Measurements from ENCODE around the gene WDR43. TPM values are rescaled to one million over a fixed set of nuclear protein-coding genes. Genes with fewer than 3 reads are reported as not detected.

Gene WDR43
- polyA plus RNA-seq, 1 donor (not counting 4 experiments of a cell fraction or from before 2014, with no cell fraction given): 125 TPM

GRCh38 chr2:28994679-28995078 lies 100.2 kb downstream of the WDR43 start:
- H2AFZ ChIP-seq (ENCODE audit: control insufficient read depth, low read length): no peak overlapping the region
- H3K27ac ChIP-seq (ENCODE audit: control insufficient read depth, insufficient read depth, low read length): no peak overlapping the region
- no peak overlapping the region for H3K4me2 ChIP-seq (ENCODE audit: control insufficient read depth, extremely low read depth, insufficient read depth, low read depth, low read length)
- peaks cover 16% of the 10 kb centered on the region for H3K4me1 ChIP-seq (ENCODE audit: control insufficient read depth, extremely low read depth, insufficient read depth, low read length)
- H3K4me3 ChIP-seq (ENCODE audit: control insufficient read depth in 2 of 3, extremely low read depth in 1 of 3, insufficient read depth in 2 of 3, low read depth in 1 of 3, low read length in 3 of 3): no peak overlapping the region
- dilution Hi-C loops (cut with MboI; ENCODE audit: extremely low pct_ligation_motif_present, low sequenced_read_pairs): no loop called here
- FAIRE-seq (no peak), DNase-seq (ENCODE audit: low read depth, low spot score) (no peak)
- H3K27me3 ChIP-seq (ENCODE audit: control insufficient read depth, extremely low read depth, insufficient read depth, low read length): no peaks in the 10 kb centered on the region
- H3K9ac ChIP-seq (ENCODE audit: control insufficient read depth, extremely low read depth, insufficient read depth, low read length): no peak overlapping the region
- no peaks in the 10 kb centered on the region for H4K20me1 ChIP-seq (ENCODE audit: control insufficient read depth, extremely low read depth, insufficient read depth, low read length)
- no peaks in the 10 kb centered on the region for H3K9me3 ChIP-seq (ENCODE audit: control insufficient read depth, low read depth, low read length)
- TF ChIP-seq, protein P1, sequence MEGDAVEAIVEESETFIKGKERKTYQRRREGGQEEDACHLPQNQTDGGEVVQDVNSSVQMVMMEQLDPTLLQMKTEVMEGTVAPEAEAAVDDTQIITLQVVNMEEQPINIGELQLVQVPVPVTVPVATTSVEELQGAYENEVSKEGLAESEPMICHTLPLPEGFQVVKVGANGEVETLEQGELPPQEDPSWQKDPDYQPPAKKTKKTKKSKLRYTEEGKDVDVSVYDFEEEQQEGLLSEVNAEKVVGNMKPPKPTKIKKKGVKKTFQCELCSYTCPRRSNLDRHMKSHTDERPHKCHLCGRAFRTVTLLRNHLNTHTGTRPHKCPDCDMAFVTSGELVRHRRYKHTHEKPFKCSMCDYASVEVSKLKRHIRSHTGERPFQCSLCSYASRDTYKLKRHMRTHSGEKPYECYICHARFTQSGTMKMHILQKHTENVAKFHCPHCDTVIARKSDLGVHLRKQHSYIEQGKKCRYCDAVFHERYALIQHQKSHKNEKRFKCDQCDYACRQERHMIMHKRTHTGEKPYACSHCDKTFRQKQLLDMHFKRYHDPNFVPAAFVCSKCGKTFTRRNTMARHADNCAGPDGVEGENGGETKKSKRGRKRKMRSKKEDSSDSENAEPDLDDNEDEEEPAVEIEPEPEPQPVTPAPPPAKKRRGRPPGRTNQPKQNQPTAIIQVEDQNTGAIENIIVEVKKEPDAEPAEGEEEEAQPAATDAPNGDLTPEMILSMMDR (optimal IDR thresholded peaks at IDR 0.05 in 1 of 3, IDR thresholded peaks at IDR 0.05 in 1 of 3, conservative IDR thresholded peaks at IDR 0.05 in 1 of 3; ENCODE audit: extremely low read depth in 1 of 3, insufficient read depth in 2 of 3, low read length in 3 of 3): no peak
- no peak for TF ChIP-seq EZH2 (IDR thresholded peaks at IDR 0.05; ENCODE audit: low read length)
- no peaks in the 10 kb centered on the region for H3K79me2 ChIP-seq (ENCODE audit: control insufficient read depth, insufficient read depth, low read length)
- H3K9me1 ChIP-seq (ENCODE audit: control insufficient read depth, extremely low read depth, insufficient read depth, low read length): peaks cover 2% of the 10 kb centered on the region
- H3K36me3 ChIP-seq (ENCODE audit: control insufficient read depth in 2 of 2, extremely low read depth in 1 of 2, insufficient read depth in 2 of 2, low read length in 2 of 2): no peaks in the 10 kb centered on the region

DNA sequence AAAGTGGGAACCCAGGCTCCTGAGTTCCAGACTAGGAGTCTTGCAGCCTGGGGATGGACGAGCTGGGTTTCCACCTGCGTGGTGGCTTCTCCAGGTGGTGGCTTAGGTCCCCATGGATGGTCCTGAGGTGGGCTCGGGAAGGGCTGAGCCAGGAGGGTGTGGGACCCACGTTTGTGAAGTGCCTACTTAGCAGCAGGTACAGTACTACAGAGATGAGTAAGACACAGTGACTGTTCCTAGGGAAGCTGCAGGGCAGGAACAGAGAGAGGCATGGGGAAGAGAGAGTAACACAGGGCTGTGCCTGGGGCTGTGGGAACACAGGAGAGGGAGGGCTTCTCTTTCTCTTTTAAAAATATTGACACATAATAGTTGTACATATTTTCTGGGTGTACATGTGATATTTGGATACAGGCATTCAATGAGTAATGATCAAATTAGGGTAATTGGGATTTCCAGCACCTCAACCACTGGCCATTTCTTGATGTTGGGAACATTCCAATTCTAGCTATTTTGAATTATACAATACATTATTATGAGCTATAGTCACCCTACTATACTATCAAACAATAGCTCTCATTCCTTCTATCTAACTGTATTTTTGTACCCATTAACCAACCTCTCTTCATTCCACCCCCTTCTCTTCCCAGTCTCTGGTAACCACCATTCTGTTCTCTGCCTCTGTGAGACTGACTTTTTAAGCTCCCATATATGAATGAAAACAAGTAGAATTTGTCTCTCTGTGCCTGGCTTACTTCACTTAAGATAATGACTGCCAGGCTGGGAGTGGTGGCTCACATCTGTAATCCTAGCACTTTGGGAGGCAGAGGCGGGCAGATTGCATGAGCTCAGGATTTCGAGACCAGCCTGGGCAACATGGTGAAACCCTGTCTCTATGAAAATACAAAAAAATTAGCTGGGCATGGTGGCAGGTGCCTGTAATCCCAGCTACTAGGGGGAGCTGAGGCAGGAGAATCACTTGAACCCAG lies 101.6 kb downstream of the WDR43 start:
- no peaks in the 10 kb centered on the region for H3K79me2 ChIP-seq (ENCODE audit: control insufficient read depth, insufficient read depth, low read length)
- H3K4me3 ChIP-seq (ENCODE audit: control insufficient read depth in 2 of 3, extremely low read depth in 1 of 3, insufficient read depth in 2 of 3, low read depth in 1 of 3, low read length in 3 of 3): no peak overlapping the region
- no peaks in the 10 kb centered on the region for H3K27me3 ChIP-seq (ENCODE audit: control insufficient read depth, extremely low read depth, insufficient read depth, low read length)
- no peaks in the 10 kb centered on the region for H3K9me3 ChIP-seq (ENCODE audit: control insufficient read depth, low read depth, low read length)
- dilution Hi-C loops (cut with MboI; ENCODE audit: extremely low pct_ligation_motif_present, low sequenced_read_pairs): no loop called here
- H3K9ac ChIP-seq (ENCODE audit: control insufficient read depth, extremely low read depth, insufficient read depth, low read length): no peak overlapping the region
- no peak overlapping the region for H2AFZ ChIP-seq (ENCODE audit: control insufficient read depth, low read length)
- FAIRE-seq (no peak), DNase-seq (ENCODE audit: low read depth, low spot score) (no peak)
- H3K4me2 ChIP-seq (ENCODE audit: control insufficient read depth, extremely low read depth, insufficient read depth, low read depth, low read length): no peak overlapping the region
- H3K36me3 ChIP-seq (ENCODE audit: control insufficient read depth in 2 of 2, extremely low read depth in 1 of 2, insufficient read depth in 2 of 2, low read length in 2 of 2): no peaks in the 10 kb centered on the region
- H3K9me1 ChIP-seq (ENCODE audit: control insufficient read depth, extremely low read depth, insufficient read depth, low read length): peaks cover 2% of the 10 kb centered on the region
- no peaks in the 10 kb centered on the region for H4K20me1 ChIP-seq (ENCODE audit: control insufficient read depth, extremely low read depth, insufficient read depth, low read length)
- TF ChIP-seq EZH2 (IDR thresholded peaks at IDR 0.05; ENCODE audit: low read length): no peak
- TF ChIP-seq, protein P1 (optimal IDR thresholded peaks at IDR 0.05 in 1 of 3, IDR thresholded peaks at IDR 0.05 in 1 of 3, conservative IDR thresholded peaks at IDR 0.05 in 1 of 3; ENCODE audit: extremely low read depth in 1 of 3, insufficient read depth in 2 of 3, low read length in 3 of 3): no peak
- peaks cover 16% of the 10 kb centered on the region for H3K4me1 ChIP-seq (ENCODE audit: control insufficient read depth, extremely low read depth, insufficient read depth, low read length)
- H3K27ac ChIP-seq (ENCODE audit: control insufficient read depth, insufficient read depth, low read length): no peak overlapping the region
